IPS DF 4.7 (cell line): ENCODE data around the gene ZMYM2.

Source experiments
- DNase-seq: peaks from one replicate; pipeline ENCODE4 v3.0.0-alpha.2; 2013; ENCODE audit warnings: low spot score; ENCODE audit errors: extremely low read depth

The ZMYM2 gene

DNA sequence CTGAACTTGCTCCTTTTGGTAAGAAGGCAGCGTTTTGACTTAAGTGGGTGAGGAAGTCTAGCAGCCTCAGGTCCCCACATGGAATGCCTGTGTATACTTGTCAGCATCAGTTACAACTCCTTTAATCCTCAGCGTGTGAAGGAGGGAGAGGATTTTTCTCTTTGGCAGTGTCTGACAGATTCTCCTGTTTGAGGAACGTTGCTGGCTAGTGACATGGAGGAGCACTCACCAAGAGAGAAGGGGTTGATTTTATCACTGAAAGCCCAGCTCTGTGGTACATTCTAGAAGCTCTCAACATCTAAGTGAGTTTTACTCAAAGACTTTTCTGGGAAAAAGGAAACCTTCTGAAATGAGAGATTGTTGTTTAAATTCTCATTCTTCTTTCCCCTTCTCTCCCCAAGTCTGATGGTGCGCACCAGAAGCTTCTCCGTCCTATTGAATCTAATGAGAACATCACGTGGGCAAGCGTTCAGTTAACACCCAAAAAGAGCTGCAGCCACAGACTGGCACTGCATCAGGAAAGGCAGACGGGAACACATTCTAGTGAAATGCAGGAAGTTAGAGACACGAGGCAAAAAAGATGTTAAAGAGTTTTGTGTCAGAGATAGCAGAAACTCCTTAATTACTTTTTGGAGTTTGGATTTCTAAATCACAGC, 144.1 kb downstream of the ZMYM2 start:
- no peak for DNase-seq

GRCh38 chr13:20105161-20105689, 146.7 kb downstream of the ZMYM2 start:
- DNase-seq = no peak

- DNase-seq = no peak
These were observed 148.2 kb downstream of the ZMYM2 start for GRCh38 chr13:20106742-20107141.

DNA sequence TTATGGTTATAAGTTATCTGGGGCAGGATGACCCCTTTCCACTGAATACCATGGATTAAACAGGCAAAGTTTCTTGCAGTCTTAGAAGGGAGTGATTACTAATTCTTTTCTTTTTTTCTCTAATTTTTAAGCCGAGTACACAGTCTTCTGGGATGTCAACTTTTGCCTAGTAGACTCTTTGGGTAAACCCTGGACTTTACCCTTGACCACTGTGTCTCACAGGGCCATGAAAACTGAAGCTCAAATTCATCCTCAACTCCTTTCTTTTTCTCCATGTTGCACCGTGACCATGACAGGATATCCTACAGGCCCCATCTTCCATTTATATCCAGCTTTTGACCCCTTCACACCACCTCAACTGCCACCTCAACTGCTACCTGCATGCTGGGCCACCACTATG, 150.5 kb downstream of the ZMYM2 start:
- DNase-seq = no peak

- no peak for DNase-seq
These were observed 155.6 kb downstream of the ZMYM2 start for GRCh38 chr13:20114066-20114610.

DNA sequence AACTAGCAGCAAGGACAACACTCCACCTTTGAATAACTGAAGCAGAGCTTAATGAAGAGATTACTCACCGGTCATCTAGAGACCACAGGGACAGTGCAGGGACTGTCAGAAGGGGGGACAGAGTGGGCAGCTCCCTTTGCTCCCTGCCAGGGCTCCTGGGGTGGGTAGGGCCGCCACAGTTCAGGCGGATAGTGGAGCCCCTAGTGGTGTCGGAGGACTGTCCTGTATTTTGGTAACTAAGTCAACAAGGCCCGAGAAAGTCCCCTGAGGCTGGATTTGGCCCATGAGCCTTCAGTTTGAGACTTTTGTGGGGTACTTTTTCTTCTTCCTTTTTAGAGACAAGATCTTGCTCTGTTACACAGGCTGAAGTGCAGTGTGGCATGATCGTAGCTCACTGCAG, 157.7 kb downstream of the ZMYM2 start:
- no peak for DNase-seq

DNA sequence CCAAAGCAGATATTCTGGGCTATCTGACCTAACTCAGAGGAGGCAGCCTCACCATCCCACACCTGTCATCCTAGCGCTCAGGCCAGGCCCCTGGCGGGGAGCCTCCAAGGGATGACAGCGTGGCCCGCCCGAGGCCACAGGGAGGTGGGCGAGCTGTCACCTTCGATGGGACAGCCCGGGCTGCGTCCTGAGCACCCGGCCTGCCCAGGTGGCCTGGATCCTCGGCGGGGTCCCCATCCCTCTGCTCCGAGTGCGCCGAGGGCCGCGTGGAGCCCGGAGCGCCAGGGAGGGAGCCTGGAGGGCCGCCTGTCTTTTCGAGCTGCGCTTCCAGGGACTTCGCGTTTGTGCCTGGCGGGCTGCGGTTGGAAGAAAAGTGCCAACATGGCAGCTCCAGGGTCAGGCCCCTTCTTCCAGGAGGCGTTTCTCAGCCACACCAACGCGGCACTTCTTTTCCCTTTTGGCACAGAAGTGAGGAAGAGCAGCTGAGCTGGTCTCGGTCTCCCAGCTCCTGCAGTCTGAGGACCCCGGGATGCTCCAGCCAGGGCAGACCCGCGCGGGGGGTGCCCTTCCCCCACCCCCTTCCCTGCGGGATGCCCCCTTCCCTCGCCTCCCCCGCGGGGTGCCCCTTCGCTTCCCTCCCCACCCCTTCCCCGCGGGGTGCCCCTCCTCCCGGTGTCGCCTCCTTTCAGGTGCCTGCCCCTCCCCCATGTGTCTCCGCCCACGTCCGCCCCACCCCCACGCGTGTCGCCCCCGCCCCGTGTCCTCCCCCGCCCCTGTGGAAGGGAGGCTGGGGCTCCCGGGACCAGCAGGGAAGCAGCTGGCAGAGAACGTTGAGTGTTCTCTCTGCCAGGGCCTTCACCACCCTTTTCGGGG, 160.0 kb downstream of the ZMYM2 start:
- no peak for DNase-seq

GRCh38 chr13:20119960-20120359, 161.4 kb downstream of the ZMYM2 start:
- no peak for DNase-seq

GRCh38 chr13:20121159-20121525, 162.6 kb downstream of the ZMYM2 start:
- DNase-seq = no peak

- no peak for DNase-seq
These were observed 165.8 kb downstream of the ZMYM2 start for GRCh38 chr13:20124303-20124702.

DNA sequence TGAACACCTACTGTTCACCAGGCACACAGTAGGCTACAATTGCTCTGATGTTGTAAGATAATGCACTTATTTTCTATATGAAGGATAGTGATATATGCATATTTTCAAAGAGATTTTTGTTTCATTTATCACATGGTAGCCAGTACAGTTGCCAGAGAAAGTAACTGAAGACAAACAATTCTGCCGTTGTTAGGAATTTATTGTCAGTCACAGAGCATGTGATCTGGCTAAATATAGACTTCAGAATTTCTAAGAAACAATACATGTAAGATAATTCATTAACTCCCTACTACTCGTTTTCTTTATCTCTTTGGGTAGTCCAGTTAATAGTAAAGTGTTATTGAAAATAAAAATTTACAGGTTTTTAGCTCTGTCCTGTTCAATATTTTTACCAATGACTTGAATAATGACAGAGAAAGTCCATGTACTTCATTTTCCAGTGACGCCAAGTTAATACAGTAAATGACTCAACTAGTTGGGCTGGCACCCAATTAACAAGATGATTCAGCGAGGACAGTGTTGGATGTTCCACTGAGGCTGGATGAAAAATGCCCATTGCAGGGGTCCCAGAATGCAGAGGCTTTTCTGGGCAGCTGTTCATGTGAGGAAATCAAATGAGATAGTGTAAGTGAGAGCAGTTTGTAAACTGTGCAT, 166.7 kb downstream of the ZMYM2 start:
- DNase-seq = no peak

DNA sequence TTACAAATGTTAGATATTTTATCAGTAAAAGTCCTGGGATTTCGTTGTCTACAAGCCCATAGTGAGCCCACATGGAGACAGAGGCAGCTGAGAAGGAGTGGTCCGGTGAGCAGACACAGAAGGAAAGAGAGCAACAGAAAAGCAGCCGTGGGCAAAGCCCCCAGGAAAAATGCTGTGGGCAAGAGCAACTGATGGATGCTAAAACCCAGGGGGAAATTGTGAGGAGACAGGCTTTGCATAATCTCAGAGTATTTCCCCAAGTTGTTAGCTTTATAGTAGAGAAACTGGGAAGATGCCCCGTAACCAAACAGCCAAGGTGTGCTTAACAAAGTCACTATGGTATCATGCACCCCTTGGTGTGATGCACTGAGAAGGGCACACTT, 167.2 kb downstream of the ZMYM2 start:
- DNase-seq = no peak

GRCh38 chr13:20126541-20127261, 168.2 kb downstream of the ZMYM2 start:
- DNase-seq = no peak

GRCh38 chr13:20127262-20127561, 168.7 kb downstream of the ZMYM2 start:
- DNase-seq = no peak

- DNase-seq = no peak
These were observed 169.3 kb downstream of the ZMYM2 start for GRCh38 chr13:20127562-20128458.

DNA sequence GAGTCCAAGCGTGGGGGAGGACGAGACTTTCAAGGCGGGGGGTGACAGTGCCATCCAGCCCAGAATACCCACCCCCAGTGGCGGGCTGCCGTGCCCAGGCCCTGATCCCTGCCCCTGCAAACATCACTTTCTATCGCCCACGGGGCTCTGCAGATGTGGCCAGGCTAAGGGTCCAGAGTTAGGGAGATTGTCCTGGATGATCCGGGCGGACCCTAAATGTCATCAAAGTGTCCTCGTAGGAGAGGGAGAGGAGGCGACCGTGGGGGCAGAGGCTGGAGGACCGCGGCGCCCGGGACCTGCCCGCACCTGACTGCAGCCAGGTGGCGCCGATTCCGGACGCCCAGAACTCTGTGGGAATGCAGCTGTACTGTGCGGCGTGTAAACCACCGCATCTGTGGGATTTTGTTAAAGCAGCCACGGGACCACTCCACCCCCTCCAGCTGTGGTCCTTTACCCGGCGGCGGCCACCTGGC, 170.0 kb downstream of the ZMYM2 start:
- no peak for DNase-seq

DNA sequence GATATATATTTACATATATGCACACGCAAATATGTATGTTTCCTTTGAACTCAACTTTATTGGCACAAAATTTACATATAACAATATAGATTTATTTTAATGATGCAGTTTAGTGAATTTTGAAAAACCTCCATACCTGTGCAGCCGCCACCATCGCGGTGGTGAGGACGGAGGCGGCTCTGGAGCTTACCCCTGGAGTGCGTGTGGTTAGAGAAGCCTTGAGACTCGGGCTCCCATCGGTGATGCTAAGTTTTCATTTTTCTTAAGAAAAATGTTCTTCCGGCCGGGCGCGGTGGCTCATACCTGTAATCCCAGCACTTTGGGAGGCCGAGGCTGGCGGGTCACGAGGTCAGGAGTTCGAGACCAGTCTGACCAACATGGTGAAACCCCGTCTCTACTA, 170.5 kb downstream of the ZMYM2 start:
- no peak for DNase-seq

DNA sequence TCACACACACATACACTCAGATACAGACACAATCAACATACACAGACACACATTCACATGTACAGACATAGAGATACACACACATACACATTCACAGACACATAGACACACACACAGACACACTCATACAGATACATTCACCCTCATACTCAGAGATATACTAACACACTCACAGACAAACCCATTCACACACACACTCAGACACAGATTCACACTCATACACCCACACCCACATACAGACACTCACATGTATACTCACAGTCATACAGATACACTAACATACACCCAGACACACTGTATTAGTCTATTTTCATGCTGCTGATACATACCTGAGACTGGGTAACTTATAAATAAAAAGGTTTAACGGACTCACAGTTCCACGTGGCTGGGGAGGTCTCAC, 171.5 kb downstream of the ZMYM2 start:
- DNase-seq = no peak

DNA sequence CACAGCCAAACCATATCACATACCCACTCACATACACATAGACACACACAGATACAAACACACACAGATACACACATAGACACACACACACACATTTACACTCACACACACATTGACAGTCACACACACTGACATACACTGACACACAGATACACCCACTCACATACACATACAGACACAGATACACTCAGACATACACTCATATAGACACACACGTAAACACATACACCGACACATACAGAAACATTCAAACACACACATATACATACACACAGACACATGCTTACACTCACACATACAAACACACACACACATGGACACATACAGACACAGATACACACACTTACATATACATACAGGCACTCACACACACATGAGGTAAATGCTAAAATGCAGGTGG, 172.1 kb downstream of the ZMYM2 start:
- no peak for DNase-seq

GRCh38 chr13:20131057-20131832, 172.7 kb downstream of the ZMYM2 start:
- no peak for DNase-seq
